ENCODE results near the gene ARX.

Gene ARX

GRCh38 chrX:24996096-24996709, 19.6 kb downstream of the ARX start:
- DNase-seq: no peak

DNA sequence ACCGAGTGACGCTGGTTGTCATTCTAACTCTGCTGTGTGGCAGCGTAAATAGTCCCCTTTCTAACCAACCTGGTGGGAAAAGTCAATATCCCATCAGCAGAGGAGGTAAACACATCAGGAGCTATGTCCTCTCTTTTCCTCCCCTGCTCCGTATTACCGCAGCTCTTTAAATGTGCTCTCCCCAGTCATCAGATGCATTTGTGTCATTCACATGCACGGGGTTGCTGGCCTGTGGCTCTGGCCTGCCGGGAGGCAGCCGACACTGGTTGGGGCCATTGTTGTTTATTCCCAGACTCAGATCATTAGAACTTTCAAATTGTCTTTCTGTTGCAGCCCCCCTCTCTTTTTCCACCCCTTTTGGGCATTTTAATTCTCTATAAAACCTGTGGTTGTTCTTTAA, 21.9 kb downstream of the ARX start:
- DNase-seq: no peak

DNA sequence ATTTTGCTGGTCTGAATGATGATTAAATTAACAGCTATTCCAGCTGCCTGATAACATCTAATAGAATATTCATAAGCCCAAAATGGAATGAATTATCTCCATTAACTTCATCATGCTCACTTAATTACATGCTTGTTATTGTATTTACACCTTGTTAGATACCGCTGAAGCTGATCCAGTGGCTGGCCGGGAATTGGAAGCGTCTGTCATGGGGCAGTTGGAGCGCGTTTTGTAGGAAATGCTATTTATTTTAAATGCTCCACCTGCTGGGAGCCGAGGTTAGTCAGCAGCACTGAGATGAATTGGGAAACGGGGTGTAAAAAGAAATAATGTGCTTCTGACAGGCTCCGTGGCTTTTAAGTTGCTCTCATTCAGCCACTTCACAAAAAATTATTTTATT, 25.2 kb downstream of the ARX start:
- no peak for DNase-seq

DNA sequence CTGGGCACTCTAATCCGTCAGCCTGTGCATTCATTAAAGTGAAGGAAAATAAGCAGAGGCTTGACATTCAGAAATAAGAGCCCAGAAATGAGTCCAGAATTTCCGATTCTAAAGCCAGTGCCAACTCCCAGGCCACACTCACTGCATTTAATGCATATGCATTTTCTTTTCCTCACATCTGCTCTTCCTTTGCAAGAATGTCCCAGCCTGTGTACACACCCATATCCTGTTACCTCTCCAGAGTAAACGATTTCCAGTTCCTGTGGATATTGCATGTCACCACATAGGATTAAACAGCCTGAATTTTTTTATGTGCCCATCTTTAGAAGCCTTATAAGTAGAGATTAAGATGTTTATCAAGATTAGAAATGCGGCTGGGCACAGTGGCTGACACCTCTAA, 27.5 kb downstream of the ARX start:
- DNase-seq: no peak

DNA sequence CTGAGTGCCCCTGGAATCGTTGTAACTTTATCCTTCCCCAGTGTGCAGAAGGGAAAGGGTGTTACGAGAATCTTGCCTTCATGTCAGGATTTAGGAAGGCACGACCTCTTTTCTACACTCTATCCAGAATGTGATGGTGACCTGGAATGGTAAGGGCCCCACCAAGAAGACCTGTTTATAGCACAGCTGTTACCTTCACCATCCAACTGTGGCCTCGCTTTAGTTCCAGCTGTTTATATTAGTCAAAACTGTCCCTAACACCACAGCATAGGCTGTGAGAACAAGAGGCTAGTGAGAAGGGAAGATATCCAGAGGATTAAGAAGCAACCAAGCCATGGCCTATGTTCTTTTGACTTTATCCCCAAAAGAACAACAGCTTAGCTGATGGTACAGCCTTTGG, 28.0 kb downstream of the ARX start:
- no peak for DNase-seq

- no peak for DNase-seq
Observed at GRCh38 chrX:24985120-24985519, 30.6 kb downstream of the ARX start.

DNA sequence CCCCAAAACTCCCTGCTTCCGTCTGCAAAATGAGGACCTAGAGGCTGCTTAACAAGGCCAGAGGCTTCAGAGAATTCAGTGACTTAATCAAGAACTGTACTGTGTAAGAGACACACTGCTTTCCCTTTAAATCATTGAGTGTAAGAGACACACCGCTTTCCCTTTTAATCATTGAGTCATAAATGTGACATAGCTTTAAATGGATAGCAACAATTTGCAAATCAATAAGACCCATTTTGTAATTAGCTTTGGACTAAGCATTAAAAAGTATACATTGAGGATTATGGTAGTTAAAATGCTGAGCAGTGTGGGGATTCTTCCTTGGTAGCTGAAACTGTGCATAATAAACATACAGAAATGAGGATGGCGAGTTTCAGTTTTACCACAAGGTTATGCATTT, 31.8 kb downstream of the ARX start:
- DNase-seq: no peak

DNA sequence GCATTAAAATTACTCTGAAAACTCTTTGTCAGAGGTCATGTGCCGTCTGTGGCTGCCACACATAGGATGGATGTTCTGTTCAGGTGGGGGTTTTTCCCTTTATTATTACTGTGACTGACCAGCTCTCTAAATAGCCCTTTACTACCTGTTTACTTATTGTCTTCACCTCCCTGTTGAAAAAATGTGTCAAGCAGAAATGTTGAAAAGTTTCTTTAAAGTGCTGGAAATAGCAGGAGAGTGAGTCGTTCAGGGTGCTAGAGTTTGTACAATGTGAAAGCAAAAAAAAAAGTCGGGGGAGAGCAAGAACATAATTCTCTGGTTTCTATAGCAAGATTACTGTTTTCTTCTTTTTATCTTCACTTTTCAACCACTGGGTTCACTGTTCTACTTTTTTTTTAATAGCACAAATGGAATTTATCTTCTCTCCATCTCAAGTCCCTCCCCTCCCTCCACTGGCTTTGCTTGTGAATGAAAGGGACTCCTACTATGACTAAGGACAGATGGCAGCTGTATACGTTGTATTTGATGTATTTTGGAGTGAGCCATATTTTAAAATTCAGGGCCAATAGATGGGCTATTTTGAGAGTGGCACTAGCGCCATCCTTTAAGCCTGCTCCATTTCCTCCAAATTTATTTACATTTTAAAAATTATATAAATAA, 33.3 kb downstream of the ARX start:
- no peak for DNase-seq

DNA sequence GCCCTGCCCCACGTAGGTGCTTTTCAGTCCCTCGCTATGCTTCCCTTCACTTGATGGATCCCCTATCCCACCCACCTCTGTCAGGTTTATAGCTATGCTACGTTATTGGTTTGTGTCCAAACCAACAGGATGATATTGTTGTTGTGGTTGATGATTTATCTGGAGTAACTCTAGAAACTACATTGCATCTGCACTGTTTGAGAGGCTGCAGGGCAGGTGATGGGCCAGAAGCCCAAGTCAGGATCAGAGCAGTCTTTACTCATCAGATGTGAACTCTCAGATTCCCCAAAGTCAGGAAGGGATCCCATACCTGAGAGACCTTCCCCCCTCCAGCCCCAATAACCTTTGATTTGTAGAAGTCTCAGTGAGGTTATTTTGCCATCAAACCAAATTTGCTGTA, 34.7 kb downstream of the ARX start:
- DNase-seq: no peak

- DNase-seq: no peak
Observed at GRCh38 chrX:24979081-24979480, 36.7 kb downstream of the ARX start.

DNA sequence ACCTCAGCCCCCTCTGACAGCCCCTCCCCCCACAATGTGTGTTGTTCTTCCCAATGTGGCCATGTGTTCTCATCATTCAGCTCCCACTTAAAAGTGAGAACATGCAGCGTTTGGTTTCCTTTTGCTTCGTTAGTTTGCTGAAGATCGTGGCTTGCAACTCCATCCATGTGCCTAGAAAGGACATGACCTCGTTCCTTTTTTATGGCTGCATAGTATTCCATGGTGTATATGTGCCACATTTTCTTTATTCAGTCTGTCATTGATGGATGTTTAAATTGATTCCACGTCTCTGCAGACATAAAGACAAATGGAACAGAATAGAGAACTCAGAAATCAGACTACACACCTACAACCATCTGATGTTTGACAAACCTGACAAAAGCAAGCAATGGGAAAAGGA, 46.0 kb downstream of the ARX start:
- DNase-seq: no peak

DNA sequence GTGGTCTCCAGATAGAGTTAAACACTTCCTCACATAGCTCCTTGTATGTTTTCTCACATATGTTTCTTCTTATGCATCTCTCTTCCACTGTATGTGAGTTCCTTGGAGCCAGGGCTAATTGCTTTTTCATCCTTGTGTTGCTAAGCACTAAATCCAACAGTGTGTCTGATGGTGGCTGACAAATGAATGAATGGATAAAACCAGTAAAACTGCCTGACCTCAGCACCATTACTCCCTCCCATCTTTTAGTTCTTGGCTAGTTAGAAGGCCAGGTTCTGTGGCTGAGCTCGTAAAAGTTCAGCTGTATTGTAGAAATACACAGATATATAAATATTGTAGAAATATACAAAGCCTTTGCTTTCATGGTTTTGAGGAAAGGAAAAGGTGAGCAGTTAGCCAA, 50.4 kb downstream of the ARX start:
- no peak for DNase-seq

- DNase-seq: no peak
Observed at GRCh38 chrX:24963823-24964222, 51.9 kb downstream of the ARX start.

- DNase-seq: no peak
Observed at GRCh38 chrX:24961809-24962208, 54.0 kb downstream of the ARX start.

DNA sequence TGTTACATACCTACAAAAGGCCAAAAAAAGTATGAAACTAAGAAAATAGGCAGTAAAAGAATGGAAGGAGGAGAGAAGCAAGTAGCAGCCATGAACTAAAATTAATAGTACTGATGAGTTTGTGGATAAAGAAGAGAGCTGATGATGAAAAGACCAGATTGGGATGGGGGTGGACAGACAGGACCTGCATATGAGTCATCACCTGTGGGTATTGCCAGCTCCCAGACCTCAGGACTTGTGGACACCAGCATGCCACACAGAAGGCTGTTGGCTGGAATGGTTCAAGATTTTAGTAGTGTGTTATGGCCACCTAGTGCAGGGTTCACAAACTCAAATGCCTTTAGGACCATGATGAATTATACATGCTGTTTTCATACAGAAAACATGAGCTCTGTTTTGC, 58.9 kb downstream of the ARX start:
- DNase-seq: no peak

DNA sequence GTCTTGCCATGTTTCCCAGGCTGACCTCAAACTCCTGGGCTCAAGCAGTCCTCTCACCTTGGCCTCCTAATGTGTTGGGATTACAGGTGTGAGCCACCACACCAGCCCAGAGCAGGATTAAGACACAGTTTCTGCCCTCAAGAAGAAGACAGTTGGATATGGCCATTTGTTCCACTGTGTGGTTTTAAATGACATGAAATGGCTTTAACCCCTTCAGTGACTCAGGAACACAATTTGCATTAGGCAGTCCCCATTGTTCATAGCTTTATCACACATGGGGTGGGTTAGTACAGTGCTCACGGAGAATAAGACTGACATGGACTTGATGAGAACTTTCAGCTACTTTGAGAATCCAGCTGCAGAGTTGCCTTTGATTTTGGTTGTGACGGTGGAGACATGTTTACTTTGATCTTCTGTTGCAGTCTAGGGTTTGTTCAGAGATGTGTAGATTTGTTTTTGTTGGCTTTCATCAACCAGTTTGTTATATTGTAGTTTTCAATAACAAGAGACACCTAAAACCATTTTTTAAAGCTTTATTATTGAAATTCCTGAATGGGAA, 60.3 kb downstream of the ARX start:
- no peak for DNase-seq

DNA sequence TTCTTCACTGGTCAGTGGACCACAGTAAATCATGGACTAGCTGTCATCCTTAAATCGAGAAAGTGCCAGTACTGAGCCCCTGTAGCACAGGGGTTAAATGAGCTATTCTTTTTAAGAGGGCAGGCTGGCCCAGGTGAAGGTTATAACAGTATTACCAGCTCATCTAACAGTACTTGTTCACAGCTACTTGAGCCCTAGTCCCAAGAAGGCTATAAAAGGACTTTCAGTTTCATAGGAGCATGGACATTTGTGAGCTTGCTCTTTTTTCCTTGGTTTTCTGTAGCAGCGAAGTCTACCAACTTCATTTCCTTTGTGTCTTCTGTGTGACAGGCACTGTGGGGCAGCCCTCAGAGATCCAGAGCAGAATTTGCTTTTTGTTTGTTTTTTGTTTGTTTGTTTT, 61.0 kb downstream of the ARX start:
- DNase-seq: no peak

Data from RPMI8226 (cell line).